ENCODE data around the gene CDK2AP2.
A peak's percentile ranks its signal among the peaks of the same experiment; 100 is the strongest.
"Not testable (repeated sequence)": the region's sequence is repeated elsewhere in the genome, so short reads cannot be mapped to it uniquely, and the experiment has no call there.

The CDK2AP2 gene

GRCh38 chr11:67548555-67549110 lies 40.7 kb upstream of the CDK2AP2 start:
- Histone ChIP-seq H2BK15ac (ENCODE audit: low read depth, poor library complexity, severe bottlenecking) (no peak overlapping the region), H3K4me2 (ENCODE audit: low read length, poor library complexity, severe bottlenecking) (no peak overlapping the region), H3K4me3 (ENCODE audit: insufficient read depth in 1 of 2, low read depth in 1 of 2, low read length in 2 of 2) (no peak overlapping the region), H3K27ac (ENCODE audit: low read length, poor library complexity, severe bottlenecking) (no peak overlapping the region), H3K4me1 (ENCODE audit: control insufficient read depth, insufficient read depth, low read depth, low read length) (peaks cover 11% of the 10 kb centered on the region), H3K4ac (ENCODE audit: low read depth in 1 of 2, low read length in 2 of 2) (no peak overlapping the region), H2BK120ac (ENCODE audit: low read depth, low read length) (no peak overlapping the region), H3K18ac (ENCODE audit: low read depth in 1 of 2, low read length in 2 of 2) (no peak overlapping the region), H3K9me3 (ENCODE audit: control insufficient read depth, low read length) (peaks cover 6% of the 10 kb centered on the region), H3K79me1 (replicated peaks; ENCODE audit: low read length, poor library complexity, severe bottlenecking) (no peaks in the 10 kb centered on the region), H3K23ac (ENCODE audit: low read length in 2 of 2) (no peak overlapping the region), H2BK12ac (ENCODE audit: low read length in 2 of 2) (no peak overlapping the region), H4K8ac (ENCODE audit: low read length) (no peak overlapping the region), H2AFZ (ENCODE audit: low read depth, low read length) (no peak overlapping the region), H3K14ac (ENCODE audit: low read length in 2 of 2) (no peak overlapping the region), H2AK5ac (ENCODE audit: low read length, severe bottlenecking) (no peak overlapping the region), H2BK5ac (ENCODE audit: low read depth, low read length, poor library complexity, severe bottlenecking) (no peak overlapping the region), H3K36me3 (ENCODE audit: control insufficient read depth in 1 of 2, insufficient read depth in 2 of 2, low read depth in 1 of 2, low read length in 2 of 2) (no peaks in the 10 kb centered on the region), H4K91ac (ENCODE audit: low read length) (no peak overlapping the region), H3K27me3 (ENCODE audit: control insufficient read depth in 1 of 2, insufficient read depth in 1 of 2, low read length in 2 of 2) (peaks cover 0 to 20% of the 10 kb centered on the region in 2 experiments), H3K9ac (ENCODE audit: low read length) (no peak overlapping the region)
- DNase-seq: no peak
- 82% methylated on average over 9 of the region's 9 CpGs for WGBS

GRCh38 chr11:67548112-67548511 lies 40.1 kb upstream of the CDK2AP2 start:
- not testable (repeated sequence) for H3K27ac ChIP-seq (ENCODE audit: low read length, poor library complexity, severe bottlenecking); H3K36me3 ChIP-seq (ENCODE audit: control insufficient read depth in 1 of 2, insufficient read depth in 2 of 2, low read depth in 1 of 2, low read length in 2 of 2); H3K23ac ChIP-seq (ENCODE audit: low read length in 2 of 2); H3K4ac ChIP-seq (ENCODE audit: low read depth in 1 of 2, low read length in 2 of 2); H2BK12ac ChIP-seq (ENCODE audit: low read length in 2 of 2); H3K9me3 ChIP-seq (ENCODE audit: control insufficient read depth, low read length); DNase-seq; H3K79me1 ChIP-seq (replicated peaks; ENCODE audit: low read length, poor library complexity, severe bottlenecking); H3K14ac ChIP-seq (ENCODE audit: low read length in 2 of 2); H2BK120ac ChIP-seq (ENCODE audit: low read depth, low read length); H4K8ac ChIP-seq (ENCODE audit: low read length); H3K9ac ChIP-seq (ENCODE audit: low read length); H3K4me2 ChIP-seq (ENCODE audit: low read length, poor library complexity, severe bottlenecking); H2BK5ac ChIP-seq (ENCODE audit: low read depth, low read length, poor library complexity, severe bottlenecking); H2BK15ac ChIP-seq (ENCODE audit: low read depth, poor library complexity, severe bottlenecking); H2AK5ac ChIP-seq (ENCODE audit: low read length, severe bottlenecking); H3K4me3 ChIP-seq (ENCODE audit: insufficient read depth in 1 of 2, low read depth in 1 of 2, low read length in 2 of 2); H3K18ac ChIP-seq (ENCODE audit: low read depth in 1 of 2, low read length in 2 of 2); H2AFZ ChIP-seq (ENCODE audit: low read depth, low read length); H4K91ac ChIP-seq (ENCODE audit: low read length)
- peaks cover 16% of the 10 kb centered on the region for H3K4me1 ChIP-seq (ENCODE audit: control insufficient read depth, insufficient read depth, low read depth, low read length)
- WGBS: 86% methylated on average over 2 of the region's 4 CpGs
- H3K27me3 ChIP-seq (ENCODE audit: control insufficient read depth in 1 of 2, insufficient read depth in 1 of 2, low read length in 2 of 2): peaks cover 0 to 26% of the 10 kb centered on the region in 2 experiments

GRCh38 chr11:67545280-67545679 lies 37.3 kb upstream of the CDK2AP2 start:
- peak overlapping the region in 1 of 2 experiments; percentile 5 for H2BK12ac ChIP-seq (ENCODE audit: low read length in 2 of 2)
- H3K9me3 ChIP-seq (ENCODE audit: control insufficient read depth, low read length): no peaks in the 10 kb centered on the region
- no peaks in the 10 kb centered on the region for H3K79me1 ChIP-seq (replicated peaks; ENCODE audit: low read length, poor library complexity, severe bottlenecking)
- no peak overlapping the region for H3K9ac ChIP-seq (ENCODE audit: low read length)
- no peak overlapping the region for H3K4me3 ChIP-seq (ENCODE audit: insufficient read depth in 1 of 2, low read depth in 1 of 2, low read length in 2 of 2)
- no peak overlapping the region for H3K14ac ChIP-seq (ENCODE audit: low read length in 2 of 2)
- H2AK5ac ChIP-seq (ENCODE audit: low read length, severe bottlenecking): peak overlapping the region; percentile 73
- no peak overlapping the region for H2BK120ac ChIP-seq (ENCODE audit: low read depth, low read length)
- H3K36me3 ChIP-seq (ENCODE audit: control insufficient read depth in 1 of 2, insufficient read depth in 2 of 2, low read depth in 1 of 2, low read length in 2 of 2): no peaks in the 10 kb centered on the region
- H4K8ac ChIP-seq (ENCODE audit: low read length): no peak overlapping the region
- WGBS: 77% methylated on average over 8 of the region's 8 CpGs
- no peak overlapping the region for H3K23ac ChIP-seq (ENCODE audit: low read length in 2 of 2)
- no peak overlapping the region for H3K18ac ChIP-seq (ENCODE audit: low read depth in 1 of 2, low read length in 2 of 2)
- no peak overlapping the region for H4K91ac ChIP-seq (ENCODE audit: low read length)
- H3K4me2 ChIP-seq (ENCODE audit: low read length, poor library complexity, severe bottlenecking): no peak overlapping the region
- no peak for DNase-seq
- H3K4ac ChIP-seq (ENCODE audit: low read depth in 1 of 2, low read length in 2 of 2): no peak overlapping the region
- no peak overlapping the region for H2BK15ac ChIP-seq (ENCODE audit: low read depth, poor library complexity, severe bottlenecking)
- peaks cover 17% of the 10 kb centered on the region for H3K4me1 ChIP-seq (ENCODE audit: control insufficient read depth, insufficient read depth, low read depth, low read length)
- no peak overlapping the region for H2AFZ ChIP-seq (ENCODE audit: low read depth, low read length)
- H2BK5ac ChIP-seq (ENCODE audit: low read depth, low read length, poor library complexity, severe bottlenecking): no peak overlapping the region
- H3K27me3 ChIP-seq (ENCODE audit: control insufficient read depth in 1 of 2, insufficient read depth in 1 of 2, low read length in 2 of 2): peaks cover 0 to 29% of the 10 kb centered on the region in 2 experiments
- H3K27ac ChIP-seq (ENCODE audit: low read length, poor library complexity, severe bottlenecking): peak overlapping the region; percentile 75

DNA sequence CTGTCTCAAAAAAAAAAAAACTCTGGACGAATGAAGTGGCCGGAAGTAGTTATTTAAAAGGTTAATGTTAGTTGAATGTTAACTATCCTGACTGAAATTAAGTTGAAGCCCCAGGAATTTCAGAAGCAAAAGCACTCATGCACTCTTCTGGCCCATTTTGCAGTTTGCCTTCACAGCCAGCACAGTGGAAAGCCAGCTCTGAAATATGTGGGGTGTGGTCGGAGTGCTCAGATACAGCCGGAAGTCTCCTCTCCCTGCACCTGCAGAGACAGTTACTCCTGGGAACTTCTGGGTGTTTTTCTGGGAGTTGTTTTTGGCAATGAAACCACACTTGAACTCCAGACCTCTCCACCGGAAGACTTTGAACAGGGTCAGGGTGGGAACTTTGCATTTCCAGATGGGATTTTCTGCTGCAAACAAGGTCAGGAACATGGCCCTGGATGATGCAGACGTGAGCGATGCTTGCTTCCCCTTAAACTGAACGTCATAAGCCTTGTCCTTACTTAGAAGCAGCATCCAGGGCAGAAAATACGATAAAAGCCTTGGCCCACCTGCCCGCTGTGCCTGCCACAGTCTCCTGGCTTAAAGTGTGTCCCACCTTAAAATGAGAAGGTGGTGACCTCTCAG lies 36.8 kb upstream of the CDK2AP2 start:
- Histone ChIP-seq H2BK12ac (ENCODE audit: low read length in 2 of 2) (no peak overlapping the region), H3K14ac (ENCODE audit: low read length in 2 of 2) (no peak overlapping the region), H2BK15ac (ENCODE audit: low read depth, poor library complexity, severe bottlenecking) (no peak overlapping the region), H3K27ac (ENCODE audit: low read length, poor library complexity, severe bottlenecking) (peak overlapping the region; percentile 75), H3K23ac (ENCODE audit: low read length in 2 of 2) (no peak overlapping the region), H3K9ac (ENCODE audit: low read length) (no peak overlapping the region), H2BK120ac (ENCODE audit: low read depth, low read length) (no peak overlapping the region), H2AK5ac (ENCODE audit: low read length, severe bottlenecking) (peak overlapping the region; percentile 73), H3K4me1 (ENCODE audit: control insufficient read depth, insufficient read depth, low read depth, low read length) (peaks cover 17% of the 10 kb centered on the region), H3K9me3 (ENCODE audit: control insufficient read depth, low read length) (no peaks in the 10 kb centered on the region), H3K79me1 (replicated peaks; ENCODE audit: low read length, poor library complexity, severe bottlenecking) (no peaks in the 10 kb centered on the region), H4K8ac (ENCODE audit: low read length) (no peak overlapping the region), H3K4me3 (ENCODE audit: insufficient read depth in 1 of 2, low read depth in 1 of 2, low read length in 2 of 2) (no peak overlapping the region), H3K36me3 (ENCODE audit: control insufficient read depth in 1 of 2, insufficient read depth in 2 of 2, low read depth in 1 of 2, low read length in 2 of 2) (no peaks in the 10 kb centered on the region), H4K91ac (ENCODE audit: low read length) (no peak overlapping the region), H3K4me2 (ENCODE audit: low read length, poor library complexity, severe bottlenecking) (no peak overlapping the region), H3K4ac (ENCODE audit: low read depth in 1 of 2, low read length in 2 of 2) (no peak overlapping the region), H3K27me3 (ENCODE audit: control insufficient read depth in 1 of 2, insufficient read depth in 1 of 2, low read length in 2 of 2) (peaks cover 0 to 29% of the 10 kb centered on the region in 2 experiments), H3K18ac (ENCODE audit: low read depth in 1 of 2, low read length in 2 of 2) (no peak overlapping the region), H2AFZ (ENCODE audit: low read depth, low read length) (no peak overlapping the region), H2BK5ac (ENCODE audit: low read depth, low read length, poor library complexity, severe bottlenecking) (no peak overlapping the region)
- DNase-seq: no peak
- WGBS: 81% methylated on average over 10 of the region's 10 CpGs
